Measurements from ENCODE around the gene FGFR2.

Gene FGFR2

DNA sequence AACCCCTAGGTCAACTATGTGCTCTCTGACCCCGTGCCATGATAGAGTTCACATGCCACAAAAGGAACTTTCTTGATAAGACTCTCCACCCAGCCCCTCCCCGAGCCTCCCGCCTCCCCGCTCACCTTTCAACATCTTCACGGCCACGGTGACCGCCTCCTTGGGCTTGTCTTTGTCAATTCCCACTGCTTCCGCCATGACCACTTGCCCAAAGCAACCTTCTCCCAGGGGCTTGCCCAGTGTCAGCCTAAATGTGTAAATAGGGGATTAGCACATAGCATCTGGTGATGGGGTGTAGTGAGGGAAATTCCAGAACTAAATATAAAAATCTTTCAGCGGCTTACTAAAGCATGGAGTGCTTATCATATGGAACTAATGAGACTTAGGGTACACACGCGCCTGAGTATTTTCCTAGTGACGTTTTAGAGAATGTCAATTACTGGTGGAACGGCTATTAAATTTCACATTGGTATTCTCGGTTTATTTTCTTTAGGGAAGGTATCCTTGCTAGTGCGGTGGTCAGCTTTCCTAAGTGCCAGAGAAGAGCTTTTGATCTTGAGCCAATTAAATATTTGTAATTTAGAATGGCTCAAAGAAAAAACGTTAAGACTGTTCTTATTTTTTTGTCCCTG, 97.4 kb downstream of the FGFR2 start:
- Histone ChIP-seq H3K27me3 (ENCODE audit: control insufficient read depth in 2 of 2, insufficient read depth in 2 of 2, low read length in 2 of 2) (no peaks in the 10 kb centered on the region), H3K9ac (ENCODE audit: low read depth in 1 of 2, low read length in 2 of 2) (no peak overlapping the region), H3K36me3 (ENCODE audit: control insufficient read depth in 2 of 2, insufficient read depth in 2 of 2, low read length in 2 of 2) (peaks cover 4 to 15% of the 10 kb centered on the region in 2 donors), H3K4me1 (ENCODE audit: control insufficient read depth in 2 of 2, insufficient read depth in 2 of 2, low read length in 2 of 2) (no peaks in the 10 kb centered on the region), H3K4me3 (ENCODE audit: low read length in 2 of 2) (no peak overlapping the region), H3K27ac (ENCODE audit: low read depth in 2 of 2, low read length in 2 of 2) (no peak overlapping the region), H3K9me3 (ENCODE audit: control insufficient read depth in 2 of 2, low read length in 2 of 2) (no peaks in the 10 kb centered on the region)

GRCh38 chr10:121497513-121498470, 100.5 kb downstream of the FGFR2 start:
- Histone ChIP-seq H3K27me3 (ENCODE audit: control insufficient read depth in 2 of 2, insufficient read depth in 2 of 2, low read length in 2 of 2) (no peaks in the 10 kb centered on the region), H3K9me3 (ENCODE audit: control insufficient read depth in 2 of 2, low read length in 2 of 2) (no peaks in the 10 kb centered on the region), H3K4me3 (ENCODE audit: low read length in 2 of 2) (no peak overlapping the region), H3K36me3 (ENCODE audit: control insufficient read depth in 2 of 2, insufficient read depth in 2 of 2, low read length in 2 of 2) (peaks cover 5 to 14% of the 10 kb centered on the region in 2 donors), H3K9ac (ENCODE audit: low read depth in 1 of 2, low read length in 2 of 2) (no peak overlapping the region), H3K4me1 (ENCODE audit: control insufficient read depth in 2 of 2, insufficient read depth in 2 of 2, low read length in 2 of 2) (no peaks in the 10 kb centered on the region), H3K27ac (ENCODE audit: low read depth in 2 of 2, low read length in 2 of 2) (no peak overlapping the region)

DNA sequence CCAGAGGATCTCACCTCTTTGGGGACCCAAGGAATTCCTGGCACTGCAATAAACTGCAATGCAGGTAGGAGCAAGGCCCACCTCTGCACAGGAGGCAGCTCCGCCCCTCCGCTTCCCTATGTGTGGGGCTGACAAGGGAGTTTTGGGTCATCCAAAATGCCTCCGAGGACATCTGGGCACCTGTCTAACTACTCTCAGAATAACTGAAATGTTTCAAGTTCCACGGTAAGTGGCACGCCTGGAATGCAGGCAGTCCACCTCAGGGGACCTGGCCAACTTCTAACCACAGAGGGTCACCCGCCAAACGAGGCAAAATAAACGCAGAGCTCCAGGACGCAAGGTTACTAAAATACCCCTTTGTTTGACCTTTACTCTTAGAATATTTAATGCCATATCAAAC, 102.5 kb downstream of the FGFR2 start:
- Histone ChIP-seq H3K9ac (ENCODE audit: low read depth in 1 of 2, low read length in 2 of 2) (no peak overlapping the region), H3K27me3 (ENCODE audit: control insufficient read depth in 2 of 2, insufficient read depth in 2 of 2, low read length in 2 of 2) (no peaks in the 10 kb centered on the region), H3K4me1 (ENCODE audit: control insufficient read depth in 2 of 2, insufficient read depth in 2 of 2, low read length in 2 of 2) (no peaks in the 10 kb centered on the region), H3K36me3 (ENCODE audit: control insufficient read depth in 2 of 2, insufficient read depth in 2 of 2, low read length in 2 of 2) (peaks cover 5 to 8% of the 10 kb centered on the region in 2 donors), H3K27ac (ENCODE audit: low read depth in 2 of 2, low read length in 2 of 2) (no peak overlapping the region), H3K4me3 (ENCODE audit: low read length in 2 of 2) (no peak overlapping the region), H3K9me3 (ENCODE audit: control insufficient read depth in 2 of 2, low read length in 2 of 2) (no peaks in the 10 kb centered on the region)

GRCh38 chr10:121494296-121494695, 103.9 kb downstream of the FGFR2 start:
- H3K4me3 ChIP-seq (ENCODE audit: low read length in 2 of 2): no peak overlapping the region
- H3K27ac ChIP-seq (ENCODE audit: low read depth in 2 of 2, low read length in 2 of 2): no peak overlapping the region
- no peaks in the 10 kb centered on the region for H3K9me3 ChIP-seq (ENCODE audit: control insufficient read depth in 2 of 2, low read length in 2 of 2)
- H3K36me3 ChIP-seq (ENCODE audit: control insufficient read depth in 2 of 2, insufficient read depth in 2 of 2, low read length in 2 of 2): peaks cover 5 to 8% of the 10 kb centered on the region in 2 donors
- H3K27me3 ChIP-seq (ENCODE audit: control insufficient read depth in 2 of 2, insufficient read depth in 2 of 2, low read length in 2 of 2): no peaks in the 10 kb centered on the region
- no peaks in the 10 kb centered on the region for H3K4me1 ChIP-seq (ENCODE audit: control insufficient read depth in 2 of 2, insufficient read depth in 2 of 2, low read length in 2 of 2)
- no peak overlapping the region for H3K9ac ChIP-seq (ENCODE audit: low read depth in 1 of 2, low read length in 2 of 2)

DNA sequence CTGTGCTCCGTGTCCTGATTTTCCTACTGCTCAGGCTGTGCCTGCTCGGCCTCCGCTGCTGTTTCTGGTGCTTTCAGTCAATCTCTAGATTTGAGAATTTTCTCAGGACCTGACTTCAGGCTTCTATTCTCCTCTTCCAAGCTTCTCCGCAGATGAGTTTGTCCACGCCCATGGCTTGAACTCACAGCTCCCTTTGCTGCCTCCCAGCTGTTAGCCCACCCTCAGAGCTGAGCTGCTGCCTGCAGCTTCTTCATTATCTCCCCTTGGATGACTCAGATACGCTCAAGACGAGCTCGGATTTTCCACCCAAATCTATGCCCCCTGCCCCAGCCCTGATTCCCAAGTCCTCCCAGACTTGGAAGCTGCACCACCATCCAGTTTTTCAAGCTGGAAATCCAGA, 104.7 kb downstream of the FGFR2 start:
- Histone ChIP-seq H3K27me3 (ENCODE audit: control insufficient read depth in 2 of 2, insufficient read depth in 2 of 2, low read length in 2 of 2) (no peaks in the 10 kb centered on the region), H3K27ac (ENCODE audit: low read depth in 2 of 2, low read length in 2 of 2) (no peak overlapping the region), H3K9ac (ENCODE audit: low read depth in 1 of 2, low read length in 2 of 2) (no peak overlapping the region), H3K36me3 (ENCODE audit: control insufficient read depth in 2 of 2, insufficient read depth in 2 of 2, low read length in 2 of 2) (peaks cover 5 to 8% of the 10 kb centered on the region in 2 donors), H3K4me3 (ENCODE audit: low read length in 2 of 2) (no peak overlapping the region), H3K4me1 (ENCODE audit: control insufficient read depth in 2 of 2, insufficient read depth in 2 of 2, low read length in 2 of 2) (no peaks in the 10 kb centered on the region), H3K9me3 (ENCODE audit: control insufficient read depth in 2 of 2, low read length in 2 of 2) (no peaks in the 10 kb centered on the region)

DNA sequence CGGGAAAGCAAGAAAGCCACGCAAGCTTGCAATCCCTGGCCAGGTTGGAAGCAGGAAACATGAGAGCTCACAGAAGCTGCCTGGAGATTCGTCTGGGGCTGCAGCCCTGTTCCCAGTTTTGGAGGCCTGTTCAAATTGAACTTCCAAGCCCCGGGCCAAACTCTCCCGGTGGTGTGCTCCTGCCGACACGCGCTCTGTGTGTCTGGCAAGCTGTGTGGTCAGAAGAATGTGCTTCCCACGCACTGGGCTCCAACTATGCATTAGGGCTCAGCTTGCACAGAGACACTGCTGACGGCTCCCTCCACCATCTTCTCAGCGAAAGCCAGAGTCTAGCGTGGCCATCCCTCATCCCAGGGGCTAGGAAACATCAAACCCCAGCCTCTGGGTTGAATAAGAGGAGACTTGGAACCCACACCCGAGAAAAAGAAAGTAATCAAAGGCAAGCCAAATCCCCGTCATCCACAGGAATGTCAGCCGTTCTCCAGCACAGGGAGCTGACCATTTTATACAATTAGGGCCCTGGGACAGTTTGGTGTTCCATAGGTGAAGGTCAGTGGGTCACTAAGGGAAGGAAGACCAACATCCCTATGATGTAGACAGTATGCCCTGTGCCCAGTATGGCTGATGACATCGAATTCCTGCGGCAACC, 107.2 kb downstream of the FGFR2 start:
- Histone ChIP-seq H3K9ac (ENCODE audit: low read depth in 1 of 2, low read length in 2 of 2) (no peak overlapping the region), H3K27me3 (ENCODE audit: control insufficient read depth in 2 of 2, insufficient read depth in 2 of 2, low read length in 2 of 2) (no peaks in the 10 kb centered on the region), H3K36me3 (ENCODE audit: control insufficient read depth in 2 of 2, insufficient read depth in 2 of 2, low read length in 2 of 2) (peaks cover 3 to 6% of the 10 kb centered on the region in 2 donors), H3K9me3 (ENCODE audit: control insufficient read depth in 2 of 2, low read length in 2 of 2) (no peaks in the 10 kb centered on the region), H3K27ac (ENCODE audit: low read depth in 2 of 2, low read length in 2 of 2) (no peak overlapping the region), H3K4me3 (ENCODE audit: low read length in 2 of 2) (peak overlapping the region in 1 of 2 donors; percentile 16), H3K4me1 (ENCODE audit: control insufficient read depth in 2 of 2, insufficient read depth in 2 of 2, low read length in 2 of 2) (no peaks in the 10 kb centered on the region)

DNA sequence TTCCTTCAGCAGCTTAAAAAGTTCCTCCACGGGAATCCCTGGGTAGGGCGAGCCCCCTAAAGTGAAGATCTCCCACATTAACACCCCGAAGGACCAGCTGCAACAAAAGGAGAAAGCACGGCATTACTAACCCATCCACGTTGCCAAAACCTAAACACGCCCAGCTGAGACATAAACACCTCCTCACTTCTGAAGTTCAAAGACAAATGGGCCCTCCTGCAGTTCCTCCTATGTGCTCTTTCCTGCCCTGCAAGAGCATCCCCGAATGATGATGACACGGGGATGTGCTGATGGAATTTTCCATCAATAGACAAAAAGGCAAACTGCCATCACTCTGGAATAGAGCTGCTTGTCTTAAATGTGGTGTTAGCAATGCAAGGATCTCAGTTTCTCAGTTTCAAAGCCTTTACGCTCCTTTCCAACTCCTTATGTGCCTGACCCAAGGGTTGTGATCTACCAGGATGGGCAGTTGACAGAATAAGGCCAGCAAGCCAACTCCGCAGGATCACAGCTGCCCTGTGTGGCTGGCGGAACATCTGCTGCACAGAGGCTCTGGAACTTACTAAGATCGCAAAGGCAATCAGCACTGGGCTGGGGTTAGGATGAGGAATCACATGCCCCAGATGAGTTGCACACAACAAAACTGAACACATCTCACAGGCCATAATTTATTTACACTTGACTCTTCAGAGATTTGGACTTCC, 112.7 kb downstream of the FGFR2 start:
- Histone ChIP-seq H3K27ac (ENCODE audit: low read depth in 2 of 2, low read length in 2 of 2) (no peak overlapping the region), H3K36me3 (ENCODE audit: control insufficient read depth in 2 of 2, insufficient read depth in 2 of 2, low read length in 2 of 2) (peaks cover 2 to 24% of the 10 kb centered on the region in 2 donors), H3K4me1 (ENCODE audit: control insufficient read depth in 2 of 2, insufficient read depth in 2 of 2, low read length in 2 of 2) (no peaks in the 10 kb centered on the region), H3K9me3 (ENCODE audit: control insufficient read depth in 2 of 2, low read length in 2 of 2) (no peaks in the 10 kb centered on the region), H3K9ac (ENCODE audit: low read depth in 1 of 2, low read length in 2 of 2) (no peak overlapping the region), H3K4me3 (ENCODE audit: low read length in 2 of 2) (no peak overlapping the region), H3K27me3 (ENCODE audit: control insufficient read depth in 2 of 2, insufficient read depth in 2 of 2, low read length in 2 of 2) (no peaks in the 10 kb centered on the region)

DNA sequence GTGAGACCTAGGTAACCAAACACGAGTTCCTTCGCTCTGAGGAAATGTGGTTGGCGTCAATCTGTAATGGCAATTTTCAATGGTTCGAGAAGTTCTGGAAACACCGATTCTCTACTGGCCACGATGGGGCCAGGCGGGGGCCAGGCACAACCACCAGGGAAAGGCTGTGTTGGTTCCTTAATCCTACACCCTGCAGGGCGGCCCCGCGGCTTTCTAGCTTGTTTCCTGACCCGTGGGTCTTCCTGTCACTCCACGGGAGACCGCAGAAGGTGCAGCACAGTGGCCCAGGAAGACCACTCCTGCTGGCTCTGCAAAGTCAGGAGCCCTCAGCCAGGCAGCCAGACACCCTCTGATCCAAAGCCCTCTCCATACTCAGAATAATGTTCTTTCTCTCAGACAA, 113.4 kb downstream of the FGFR2 start:
- no peaks in the 10 kb centered on the region for H3K4me1 ChIP-seq (ENCODE audit: control insufficient read depth in 2 of 2, insufficient read depth in 2 of 2, low read length in 2 of 2)

GRCh38 chr10:121484401-121484800, 113.8 kb downstream of the FGFR2 start:
- Histone ChIP-seq H3K27ac (ENCODE audit: low read depth in 2 of 2, low read length in 2 of 2) (no peak overlapping the region), H3K9ac (ENCODE audit: low read depth in 1 of 2, low read length in 2 of 2) (no peak overlapping the region), H3K27me3 (ENCODE audit: control insufficient read depth in 2 of 2, insufficient read depth in 2 of 2, low read length in 2 of 2) (no peaks in the 10 kb centered on the region), H3K4me1 (ENCODE audit: control insufficient read depth in 2 of 2, insufficient read depth in 2 of 2, low read length in 2 of 2) (no peaks in the 10 kb centered on the region), H3K36me3 (ENCODE audit: control insufficient read depth in 2 of 2, insufficient read depth in 2 of 2, low read length in 2 of 2) (peaks cover 2 to 31% of the 10 kb centered on the region in 2 donors), H3K9me3 (ENCODE audit: control insufficient read depth in 2 of 2, low read length in 2 of 2) (no peaks in the 10 kb centered on the region), H3K4me3 (ENCODE audit: low read length in 2 of 2) (no peak overlapping the region)

More for the DNA sequence above, 113.4 kb downstream of the FGFR2 start:
- Histone ChIP-seq H3K4me3 (ENCODE audit: low read length in 2 of 2) (no peak overlapping the region), H3K36me3 (ENCODE audit: control insufficient read depth in 2 of 2, insufficient read depth in 2 of 2, low read length in 2 of 2) (peaks cover 2 to 27% of the 10 kb centered on the region in 2 donors), H3K27me3 (ENCODE audit: control insufficient read depth in 2 of 2, insufficient read depth in 2 of 2, low read length in 2 of 2) (no peaks in the 10 kb centered on the region), H3K9me3 (ENCODE audit: control insufficient read depth in 2 of 2, low read length in 2 of 2) (no peaks in the 10 kb centered on the region), H3K9ac (ENCODE audit: low read depth in 1 of 2, low read length in 2 of 2) (no peak overlapping the region), H3K27ac (ENCODE audit: low read depth in 2 of 2, low read length in 2 of 2) (no peak overlapping the region)
